ENCODE results near the gene UBL4A.

Gene UBL4A

GRCh38 chrX:154486396-154487207 lies at the start of gene UBL4A:
UBL4A (minus strand) TSS chrX:154486615; CDS start chrX:154486584, 31 bp downstream.
- H3K36me3 Mint-ChIP-seq (ENCODE audit: low read depth), result peaks cover 16% of the 10 kb centered on the region
- peaks cover 16% of the 10 kb centered on the region for H3K4me1 Mint-ChIP-seq (ENCODE audit: low read depth)
- H3K9me3 Mint-ChIP-seq, result no peaks in the 10 kb centered on the region
- peak within 1 kb of the TSS; percentile 81 for H3K4me3 Mint-ChIP-seq
- H3K27me3 Mint-ChIP-seq (ENCODE audit: low read depth), result no peaks in the 10 kb centered on the region
- DNase-seq (ENCODE audit: low spot score), result peak; percentile 59
- H3K27ac Mint-ChIP-seq, result peak within 1 kb of the TSS; percentile 69

- no peak for DNase-seq (ENCODE audit: low spot score)
- Mint-ChIP-seq H3K36me3 (ENCODE audit: low read depth) (peaks cover 14% of the 10 kb centered on the region), H3K4me3 (no peak overlapping the region), H3K27me3 (ENCODE audit: low read depth) (no peaks in the 10 kb centered on the region), H3K9me3 (no peaks in the 10 kb centered on the region), H3K4me1 (ENCODE audit: low read depth) (no peaks in the 10 kb centered on the region), H3K27ac (no peak overlapping the region)
Measured at GRCh38 chrX:154535892-154536291, 49.5 kb upstream of the UBL4A start.

- Mint-ChIP-seq H3K36me3 (ENCODE audit: low read depth) (peaks cover 14% of the 10 kb centered on the region), H3K4me3 (no peak overlapping the region)
Measured at GRCh38 chrX:154534526-154535322, 48.3 kb upstream of the UBL4A start.

GRCh38 chrX:154532690-154533089 lies 46.3 kb upstream of the UBL4A start:
- no peaks in the 10 kb centered on the region for H3K9me3 Mint-ChIP-seq
- H3K36me3 Mint-ChIP-seq (ENCODE audit: low read depth), result peaks cover 11% of the 10 kb centered on the region
- DNase-seq (ENCODE audit: low spot score), result no peak
- H3K4me3 Mint-ChIP-seq, result no peak overlapping the region
- H3K27me3 Mint-ChIP-seq (ENCODE audit: low read depth), result no peaks in the 10 kb centered on the region
- no peak overlapping the region for H3K27ac Mint-ChIP-seq
- no peaks in the 10 kb centered on the region for H3K4me1 Mint-ChIP-seq (ENCODE audit: low read depth)

More at GRCh38 chrX:154534526-154535322, 48.3 kb upstream of the UBL4A start:
- no peaks in the 10 kb centered on the region for H3K27me3 Mint-ChIP-seq (ENCODE audit: low read depth)
- H3K27ac Mint-ChIP-seq, result peak overlapping the region; percentile 49
- DNase-seq (ENCODE audit: low spot score), result peak; percentile 79
- no peaks in the 10 kb centered on the region for H3K9me3 Mint-ChIP-seq
- no peaks in the 10 kb centered on the region for H3K4me1 Mint-ChIP-seq (ENCODE audit: low read depth)

GRCh38 chrX:154531626-154532025 lies 45.2 kb upstream of the UBL4A start:
- H3K9me3 Mint-ChIP-seq, result no peaks in the 10 kb centered on the region
- H3K4me3 Mint-ChIP-seq, result no peak overlapping the region
- DNase-seq (ENCODE audit: low spot score), result no peak
- H3K27ac Mint-ChIP-seq, result no peak overlapping the region
- peaks cover 3% of the 10 kb centered on the region for H3K4me1 Mint-ChIP-seq (ENCODE audit: low read depth)
- peaks cover 11% of the 10 kb centered on the region for H3K36me3 Mint-ChIP-seq (ENCODE audit: low read depth)
- H3K27me3 Mint-ChIP-seq (ENCODE audit: low read depth), result no peaks in the 10 kb centered on the region

GRCh38 chrX:154530286-154530685 lies 43.9 kb upstream of the UBL4A start:
- peaks cover 10% of the 10 kb centered on the region for H3K36me3 Mint-ChIP-seq (ENCODE audit: low read depth)
- DNase-seq (ENCODE audit: low spot score), result no peak
- no peak overlapping the region for H3K27ac Mint-ChIP-seq
- H3K27me3 Mint-ChIP-seq (ENCODE audit: low read depth), result no peaks in the 10 kb centered on the region
- H3K4me3 Mint-ChIP-seq, result no peak overlapping the region
- peaks cover 14% of the 10 kb centered on the region for H3K4me1 Mint-ChIP-seq (ENCODE audit: low read depth)
- no peaks in the 10 kb centered on the region for H3K9me3 Mint-ChIP-seq

GRCh38 chrX:154529206-154529612 lies 42.8 kb upstream of the UBL4A start:
- DNase-seq (ENCODE audit: low spot score), result no peak
- no peaks in the 10 kb centered on the region for H3K9me3 Mint-ChIP-seq
- no peak overlapping the region for H3K27ac Mint-ChIP-seq
- H3K27me3 Mint-ChIP-seq (ENCODE audit: low read depth), result no peaks in the 10 kb centered on the region
- H3K36me3 Mint-ChIP-seq (ENCODE audit: low read depth), result peaks cover 6% of the 10 kb centered on the region
- H3K4me3 Mint-ChIP-seq, result no peak overlapping the region
- H3K4me1 Mint-ChIP-seq (ENCODE audit: low read depth), result peaks cover 14% of the 10 kb centered on the region

GRCh38 chrX:154526901-154527675 lies 40.7 kb upstream of the UBL4A start:
- no peaks in the 10 kb centered on the region for H3K9me3 Mint-ChIP-seq
- peaks cover 14% of the 10 kb centered on the region for H3K4me1 Mint-ChIP-seq (ENCODE audit: low read depth)
- peak; percentile 54 for DNase-seq (ENCODE audit: low spot score)
- no peaks in the 10 kb centered on the region for H3K27me3 Mint-ChIP-seq (ENCODE audit: low read depth)
- peak overlapping the region; percentile 67 for H3K27ac Mint-ChIP-seq
- peak overlapping the region; percentile 42 for H3K4me3 Mint-ChIP-seq
- no peaks in the 10 kb centered on the region for H3K36me3 Mint-ChIP-seq (ENCODE audit: low read depth)

- H3K27me3 Mint-ChIP-seq (ENCODE audit: low read depth), result no peaks in the 10 kb centered on the region
- H3K4me1 Mint-ChIP-seq (ENCODE audit: low read depth), result peaks cover 14% of the 10 kb centered on the region
- peak overlapping the region; percentile 20 for H3K27ac Mint-ChIP-seq
- no peak for DNase-seq (ENCODE audit: low spot score)
- no peaks in the 10 kb centered on the region for H3K9me3 Mint-ChIP-seq
- H3K4me3 Mint-ChIP-seq, result peak overlapping the region; percentile 21
- H3K36me3 Mint-ChIP-seq (ENCODE audit: low read depth), result no peaks in the 10 kb centered on the region
Measured at GRCh38 chrX:154525606-154526490, 39.4 kb upstream of the UBL4A start.

- no peak overlapping the region for H3K4me3 Mint-ChIP-seq
- no peaks in the 10 kb centered on the region for H3K36me3 Mint-ChIP-seq (ENCODE audit: low read depth)
- no peak for DNase-seq (ENCODE audit: low spot score)
- peaks cover 7% of the 10 kb centered on the region for H3K4me1 Mint-ChIP-seq (ENCODE audit: low read depth)
- H3K27ac Mint-ChIP-seq, result no peak overlapping the region
- H3K27me3 Mint-ChIP-seq (ENCODE audit: low read depth), result no peaks in the 10 kb centered on the region
- H3K9me3 Mint-ChIP-seq, result no peaks in the 10 kb centered on the region
Measured at GRCh38 chrX:154519389-154519788, 33.0 kb upstream of the UBL4A start.

- Mint-ChIP-seq H3K4me3 (no peak overlapping the region), H3K9me3 (no peaks in the 10 kb centered on the region), H3K27ac (no peak overlapping the region), H3K4me1 (ENCODE audit: low read depth) (peaks cover 12% of the 10 kb centered on the region), H3K27me3 (ENCODE audit: low read depth) (no peaks in the 10 kb centered on the region), H3K36me3 (ENCODE audit: low read depth) (peaks cover 5% of the 10 kb centered on the region)
- DNase-seq (ENCODE audit: low spot score), result no peak
Measured at GRCh38 chrX:154517101-154517781, 30.8 kb upstream of the UBL4A start.

- Mint-ChIP-seq H3K36me3 (ENCODE audit: low read depth) (peaks cover 5% of the 10 kb centered on the region), H3K27ac (peak overlapping the region; percentile 90), H3K27me3 (ENCODE audit: low read depth) (no peaks in the 10 kb centered on the region), H3K4me1 (ENCODE audit: low read depth) (peaks cover 14% of the 10 kb centered on the region), H3K4me3 (peak overlapping the region; percentile 86), H3K9me3 (no peaks in the 10 kb centered on the region)
- DNase-seq (ENCODE audit: low spot score), result no peak
Measured at GRCh38 chrX:154516656-154517100, 30.3 kb upstream of the UBL4A start.

Data from T-helper 2 cell treated with Interferon-gamma antibody and Interleukin-4, amounts not matched to agents 5 μg/mL and 100 μg/mL, for 36 hours (primary cell).